ENCODE measurements around the gene STXBP6. TPM values are rescaled to one million over a fixed set of nuclear protein-coding genes. Genes with fewer than 3 reads are reported as not detected.

The STXBP6 gene
- total and polyA plus RNA-seq, 10 of the 15 experiments (the other 5 are each of a cell fraction or from before 2014, with no cell fraction given) = 1.2 to 47.3 (median 1.9) TPM

DNA sequence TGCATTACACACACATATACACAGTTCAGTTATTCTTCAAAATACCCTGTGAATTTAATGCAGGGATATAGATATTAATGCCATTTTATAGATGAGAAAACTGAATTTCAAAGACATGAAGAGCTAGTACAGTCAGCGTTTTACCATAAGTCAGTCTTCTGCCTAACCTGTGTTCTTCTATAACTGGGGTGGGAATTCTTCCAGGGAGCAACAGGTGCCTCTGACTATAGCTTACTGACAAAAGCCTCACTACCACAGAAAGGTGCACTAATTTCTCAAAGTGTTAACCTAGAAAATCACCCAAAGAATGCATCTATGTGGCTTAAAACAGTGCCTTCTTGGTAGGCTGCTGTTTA, 84.4 kb downstream of the STXBP6 start:
- H2AFZ ChIP-seq (ENCODE audit: control insufficient read depth, low read depth, low read length) = no peak overlapping the region
- no peak for TF ChIP-seq RCOR1 (conservative IDR thresholded peaks at IDR 0.05; ENCODE audit: low read depth, low read length)
- no peak for TF ChIP-seq NFYB (IDR thresholded peaks at IDR 0.05; ENCODE audit: insufficient read depth, low read depth, low read length)
- no peak for TF ChIP-seq POU2F2 (IDR thresholded peaks at IDR 0.05; ENCODE audit: borderline replicate concordance, low read depth, low read length)
- no peak for TF ChIP-seq RUNX3 (IDR thresholded peaks at IDR 0.05; ENCODE audit: low read length)
- no peak for TF ChIP-seq FOS (IDR thresholded peaks at IDR 0.05; ENCODE audit: borderline replicate concordance, extremely low read depth, insufficient read length)
- no peak for TF ChIP-seq ATF7 (IDR thresholded peaks at IDR 0.05; ENCODE audit: low read depth)
- TF ChIP-seq POLR2AphosphoS2 (IDR thresholded peaks at IDR 0.05; ENCODE audit: low read depth, low read length) = no peak
- TF ChIP-seq RELA (IDR thresholded peaks at IDR 0.05; ENCODE audit: borderline replicate concordance, partially characterized antibody) = no peak
- no peak for TF ChIP-seq CEBPB (IDR thresholded peaks at IDR 0.05; ENCODE audit: borderline replicate concordance in 1 of 2, low read depth in 2 of 2, low read length in 2 of 2)
- CTCF ChIA-PET = interaction anchor here (0.6 to 2.0 kb wide), 15 partner anchors 8 to 275 kb away, joined by 3 to 14 read pairs (median 3); no protein-coding TSS in a partner anchor
- H3K4me2 ChIP-seq (ENCODE audit: control insufficient read depth, insufficient read depth) = no peak overlapping the region
- intact Hi-C loops (cut with micrococcal nuclease; ENCODE audit: unreplicated experiment) (no loop called here), in situ Hi-C loops (cut with MboI) (no loop called here)
- POLR2A ChIA-PET = interaction anchor here (0.5 to 1.5 kb wide), 9 partner anchors 8 to 178 kb away, joined by 3 to 9 read pairs (median 3); no protein-coding TSS in a partner anchor
- 0% methylated on average over 1 of the region's 1 CpG for WGBS (ENCODE audit: insufficient coverage, insufficient replicate concordance, low lambda C conversion rate, missing lambda C conversion rate)
- SMC1A ChIA-PET (ENCODE audit: uncharacterized antibody, unreplicated experiment) = interaction anchor here (0.7 to 19.2 kb wide), 17 partner anchors 10 to 159 kb away, joined by 3 to 390 read pairs (median 5); no protein-coding TSS in a partner anchor
- H3K79me2 ChIP-seq (ENCODE audit: control insufficient read depth, insufficient read depth, low read length) = no peaks in the 10 kb centered on the region
- H3K9ac ChIP-seq (ENCODE audit: control insufficient read depth, insufficient read depth, low read length) = no peak overlapping the region
- no peaks in the 10 kb centered on the region for H3K36me3 ChIP-seq (ENCODE audit: control insufficient read depth in 2 of 2, insufficient read depth in 2 of 2, low read length in 1 of 2)
- no peak overlapping the region for H3K27ac ChIP-seq (ENCODE audit: control insufficient read depth, insufficient read depth)
- RAD21 ChIA-PET (ENCODE audit: unreplicated experiment) = interaction anchor here (0.8 to 4.1 kb wide), 13 partner anchors 8 to 255 kb away, joined by 3 to 37 read pairs (median 4); no protein-coding TSS in a partner anchor
- no peak for FAIRE-seq
- no peaks in the 10 kb centered on the region for H3K27me3 ChIP-seq (replicated peaks in 1 of 2; ENCODE audit: control insufficient read depth in 2 of 2, insufficient read depth in 2 of 2, low read length in 1 of 2)
- no peaks in the 10 kb centered on the region for H3K9me3 ChIP-seq (replicated peaks; ENCODE audit: control insufficient read depth, insufficient read depth, low read length)
- no peak for DNase-seq (ENCODE audit: low read depth, low spot score)
- no peak for ATAC-seq
- no TSS peak for BruUV-seq (replicated peaks)
- no peaks in the 10 kb centered on the region; the same call in 1 of the 2 replicates for H3K4me1 ChIP-seq (ENCODE audit: control insufficient read depth, insufficient read depth, low read length)
- H3K4me3 ChIP-seq = no peak overlapping the region
- no peaks in the 10 kb centered on the region for H4K20me1 ChIP-seq (ENCODE audit: control insufficient read depth, insufficient read depth)
